GM12878 (cell line): ENCODE data around the gene KHDRBS2. TPM values are rescaled to one million over a fixed set of nuclear protein-coding genes. Genes with fewer than 3 reads are reported as not detected.

Experiments used
- ATAC-seq: fragments of 200-7000 bp; cut with Tn5 transposase; 3 replicates; pipeline ENCODE4 v1.9.1; 2020; ENCODE audit warnings: mild to moderate bottlenecking, moderate library complexity
- BruUV-seq: library from RNA; stranded (reverse); fragments of 400-500 nt; replicated peaks from 2 replicates; lab custom pipeline; 2021; lab: Mats Ljungman, UMichigan
- CTCF ChIA-PET: fragments of 300-600 bp; sonication (Branson Sonifier 250); formaldehyde crosslinking; extraction: SDS; loops from one replicate; lab custom pipeline; 2021; ENCODE audit warnings: inconsistent platforms; lab: Yijun Ruan, JAX
- POLR2A ChIA-PET: fragments of 350-600 bp; formaldehyde crosslinking; extraction: SDS; loops from one replicate; lab custom pipeline; 2021; ENCODE audit warnings: inconsistent platforms; lab: Charles Lee
- RAD21 ChIA-PET: fragments of 300-600 bp; sonication (Branson Sonifier 250); formaldehyde crosslinking; loops from one replicate; lab custom pipeline; 2023; ENCODE audit warnings: antibody characterized with exemption; ENCODE audit not compliant: unreplicated experiment; lab: Charles Lee
- SMC1A ChIA-PET: fragments of 300-600 bp; sonication (Branson Sonifier 250); formaldehyde crosslinking; loops from one replicate; lab custom pipeline; 2023; ENCODE audit not compliant: unreplicated experiment, uncharacterized antibody; lab: Charles Lee
- DNase-seq: peaks from one replicate; pipeline ENCODE4 v3.0.0-alpha.2; 2011; ENCODE audit warnings: low read depth, low spot score
- FAIRE-seq: peaks from 3 replicates; lab custom pipeline; 2011; peaks lifted over from hg19 to GRCh38; lab: Jason Lieb, UNC
- H2AFZ ChIP-seq: 2 replicates; pipeline ENCODE4 v1.6.0; 2011; ENCODE audit warnings: low read depth, low read length, control low read depth; ENCODE audit not compliant: control insufficient read depth
- H3K27ac ChIP-seq: 2 replicates; pipeline ENCODE4 v1.5.1; 2011; ENCODE audit warnings: control low read depth; ENCODE audit not compliant: control insufficient read depth, insufficient read depth
- H3K27me3 ChIP-seq, 2 experiments: replicated peaks in 1 of 2; 2 replicates each; pipeline versions ENCODE4 v1.6.0 to v1.6.1; 2011; ENCODE audit warnings: low read length in 1 of 2; ENCODE audit not compliant: control insufficient read depth in 2 of 2, insufficient read depth in 2 of 2
- H3K36me3 ChIP-seq, 2 experiments: 2 replicates each; pipeline ENCODE4 v1.5.1; 2011; ENCODE audit warnings: low read length in 1 of 2; ENCODE audit not compliant: control insufficient read depth in 2 of 2, insufficient read depth in 2 of 2
- H3K4me1 ChIP-seq: 2 replicates; pipeline ENCODE4 v1.6.1; 2011; ENCODE audit warnings: mild to moderate bottlenecking, low read length, moderate library complexity, mixed read lengths; ENCODE audit not compliant: control insufficient read depth, insufficient read depth
- H3K4me2 ChIP-seq: 2 replicates; pipeline ENCODE4 v1.6.0; 2011; ENCODE audit warnings: control low read depth; ENCODE audit not compliant: control insufficient read depth, insufficient read depth
- H3K4me3 ChIP-seq: fragments of 200-600 bp; sonication (generic); 2 replicates; pipeline ENCODE4 v1.5.1; 2016
- H3K79me2 ChIP-seq: 2 replicates; pipeline ENCODE4 v1.6.0; 2011; ENCODE audit warnings: low read length; ENCODE audit not compliant: control insufficient read depth, insufficient read depth
- H3K9ac ChIP-seq: 2 replicates; pipeline ENCODE4 v1.8.0; 2011; ENCODE audit warnings: low read length, control low read depth, mixed read lengths; ENCODE audit not compliant: control insufficient read depth, insufficient read depth
- H3K9me3 ChIP-seq: replicated peaks from 3 replicates; pipeline ENCODE4 v1.5.1; 2011; ENCODE audit warnings: mild to moderate bottlenecking, low read length; ENCODE audit not compliant: control insufficient read depth, insufficient read depth
- H4K20me1 ChIP-seq: 2 replicates; pipeline ENCODE4 v1.6.0; 2011; ENCODE audit not compliant: control insufficient read depth, insufficient read depth
- BHLHE40 ChIP-seq, 2 experiments: fragments of 450-650 bp in 1 of 2; IDR thresholded peaks; 2 replicates each; pipeline ENCODE4 v1.6.1; 2011 to 2017; ENCODE audit warnings: low read depth in 2 of 2, borderline replicate concordance in 1 of 2, improper control_type of control experiment in 1 of 2, low read length in 1 of 2, mild to moderate bottlenecking in 1 of 2
- BMI1 ChIP-seq: fragments of 450-650 bp; IDR thresholded peaks from 2 replicates; pipeline ENCODE4 v1.6.1; 2016; ENCODE audit warnings: mild to moderate bottlenecking, moderate library complexity, borderline replicate concordance
- GATAD2B ChIP-seq: fragments of 450-650 bp; conservative IDR thresholded peaks from 2 replicates; pipeline ENCODE4 v1.6.1; 2017; ENCODE audit warnings: low read depth, mild to moderate bottlenecking, moderate library complexity
- IKZF1 ChIP-seq: fragments of 450-650 bp; conservative IDR thresholded peaks from 2 replicates; pipeline ENCODE4 v1.6.1; 2017; ENCODE audit warnings: antibody characterized with exemption, mild to moderate bottlenecking
- IRF4 ChIP-seq: IDR thresholded peaks from 2 replicates; pipeline ENCODE4 v1.6.1; 2011; ENCODE audit warnings: low read depth, low read length
- MAX ChIP-seq: IDR thresholded peaks from 2 replicates; pipeline ENCODE4 v1.6.1; 2012; ENCODE audit warnings: low read depth, low read length, improper control_type of control experiment
- NR2C1 ChIP-seq: fragments of 450-650 bp; IDR thresholded peaks from 2 replicates; pipeline ENCODE4 v1.6.1; 2017; ENCODE audit warnings: antibody characterized with exemption, mild to moderate bottlenecking, moderate library complexity
- POLR2AphosphoS2 ChIP-seq: IDR thresholded peaks from 2 replicates; pipeline ENCODE4 v1.6.1; 2011; ENCODE audit warnings: low read depth, mild to moderate bottlenecking, low read length, improper control_type of control experiment, moderate library complexity
- RFX5 ChIP-seq: IDR thresholded peaks from 2 replicates; pipeline ENCODE4 v1.6.1; 2011; ENCODE audit warnings: low read depth, low read length, improper control_type of control experiment
- RUNX3 ChIP-seq: IDR thresholded peaks from 2 replicates; pipeline ENCODE4 v1.6.1; 2012; ENCODE audit warnings: low read length, inconsistent platforms
- SMC3 ChIP-seq: IDR thresholded peaks from 2 replicates; pipeline ENCODE4 v1.6.1; 2011; ENCODE audit warnings: low read length, improper control_type of control experiment, borderline replicate concordance
- SUPT20H ChIP-seq: IDR thresholded peaks from 2 replicates; pipeline ENCODE4 v1.6.1; 2011; ENCODE audit warnings: low read depth, mild to moderate bottlenecking, low read length, moderate library complexity, borderline replicate concordance; ENCODE audit not compliant: control insufficient read depth
- WGBS: methylation state at CpG from one replicate; pipeline ENCODE4 v1.1.6; 2016; ENCODE audit warnings: low lambda C conversion rate; ENCODE audit not compliant: insufficient replicate concordance, insufficient coverage; ENCODE audit errors: missing lambda C conversion rate; 5-methylcytosine and 5-hydroxymethylcytosine counted together
- in situ Hi-C: fragments of 300-500 bp; cut with MboI; formaldehyde crosslinking; loops from 9 replicates; pipeline ENCODE4 v1.14.3; 2018; ENCODE audit warnings: mixed read lengths
- intact Hi-C: fragments of 100-400 bp; cut with micrococcal nuclease; formaldehyde crosslinking; loops from one replicate; pipeline ENCODE4 v1.14.2; 2022; ENCODE audit not compliant: unreplicated experiment
- polyA plus RNA-seq, 11 experiments: library from polyadenylated mRNA; depleted of rRNA in 4 of 11; unstranded in 6 of 11; stranded (reverse) in 5 of 11; fragments of >200 nt; fragmentation: Nextera tagmentation in 4 of 11; fragmentation: Illumina TruSeq in 1 of 11; extraction: Ambion mirVana in 4 of 11; extraction: Trizol in 1 of 11; gene quantifications; 1 replicate in 1 of 11; 2 replicates in 10 of 11; pipeline versions ENCODE4 v1.2.1 to v1.2.3, GENCODE V29; 2011 to 2016; ENCODE audit warnings: inconsistent platforms in 2 of 11, missing spikeins in 2 of 11, low read depth in 1 of 11
- total RNA-seq, 4 experiments: library from RNA; depleted of rRNA in 3 of 4; stranded (reverse); fragments of >200 nt in 3 of 4; fragmentation: Illumina TruSeq in 1 of 4; extraction: Trizol in 1 of 4; gene quantifications; 2 replicates each; pipeline versions ENCODE4 v1.2.1 to v1.2.3, GENCODE V29; 2013 to 2021

Gene KHDRBS2
- total and polyA plus RNA-seq, 10 of the 15 experiments (the other 5 are each of a cell fraction or from before 2014, with no cell fraction given): 0.11 to 0.56 TPM; not detected in 8

- Histone ChIP-seq H3K4me3 (no peak overlapping the region), H2AFZ (no peak overlapping the region), H4K20me1 (no peaks in the 10 kb centered on the region), H3K27ac (no peak overlapping the region), H3K27me3 (no peaks in the 10 kb centered on the region), H3K9ac (no peak overlapping the region), H3K79me2 (no peaks in the 10 kb centered on the region), H3K36me3 (no peaks in the 10 kb centered on the region), H3K4me2 (no peak overlapping the region), H3K4me1 (no peaks in the 10 kb centered on the region), H3K9me3 (no peaks in the 10 kb centered on the region)
- ATAC-seq: no peak
- CTCF ChIA-PET: no interaction called here
- SMC1A ChIA-PET: no interaction called here
- TF ChIP-seq RUNX3 (no peak), IKZF1 (no peak), MAX (no peak), GATAD2B (no peak)
- no TSS peak for BruUV-seq
- in situ Hi-C loops (no loop called here), intact Hi-C loops (no loop called here)
- no peak for DNase-seq
- RAD21 ChIA-PET: no interaction called here
- WGBS: 46% methylated on average over 5 of the region's 6 CpGs
- no peak for FAIRE-seq
- POLR2A ChIA-PET: no interaction called here
Measured at GRCh38 chr6:62229231-62229630, 56.8 kb downstream of the KHDRBS2 start.

- ChIA-PET RAD21 (no interaction called here), CTCF (no interaction called here), SMC1A (no interaction called here), POLR2A (no interaction called here)
- ATAC-seq (no peak), DNase-seq (no peak), FAIRE-seq (no peak)
- Histone ChIP-seq H3K4me3 (no peak overlapping the region), H3K27ac (no peak overlapping the region), H4K20me1 (no peaks in the 10 kb centered on the region), H3K36me3 (no peaks in the 10 kb centered on the region), H3K9me3 (no peaks in the 10 kb centered on the region), H3K79me2 (no peaks in the 10 kb centered on the region), H2AFZ (no peak overlapping the region), H3K4me1 (no peaks in the 10 kb centered on the region), H3K9ac (no peak overlapping the region), H3K27me3 (no peaks in the 10 kb centered on the region), H3K4me2 (no peak overlapping the region)
- BruUV-seq: no TSS peak
- no peak for TF ChIP-seq BHLHE40 (IDR thresholded peaks at IDR 0.05; ENCODE audit: borderline replicate concordance in 1 of 2, low read depth in 2 of 2, low read length in 1 of 2)
- TF ChIP-seq SMC3: no peak
- TF ChIP-seq NR2C1: no peak
- TF ChIP-seq POLR2AphosphoS2: no peak
- no peak for TF ChIP-seq RFX5
- TF ChIP-seq IRF4: no peak
- TF ChIP-seq BMI1: no peak
- no peak for TF ChIP-seq SUPT20H
- TF ChIP-seq GATAD2B: no peak
- WGBS: 6% methylated on average over 4 of the region's 4 CpGs
- intact Hi-C loops (no loop called here), in situ Hi-C loops (no loop called here)
Measured at GRCh38 chr6:62217866-62218265, 68.2 kb downstream of the KHDRBS2 start.
